ENCODE data around the gene SLC35B1.
A peak's percentile ranks its signal among the peaks of the same experiment; 100 is the strongest.

The SLC35B1 gene, protein sequence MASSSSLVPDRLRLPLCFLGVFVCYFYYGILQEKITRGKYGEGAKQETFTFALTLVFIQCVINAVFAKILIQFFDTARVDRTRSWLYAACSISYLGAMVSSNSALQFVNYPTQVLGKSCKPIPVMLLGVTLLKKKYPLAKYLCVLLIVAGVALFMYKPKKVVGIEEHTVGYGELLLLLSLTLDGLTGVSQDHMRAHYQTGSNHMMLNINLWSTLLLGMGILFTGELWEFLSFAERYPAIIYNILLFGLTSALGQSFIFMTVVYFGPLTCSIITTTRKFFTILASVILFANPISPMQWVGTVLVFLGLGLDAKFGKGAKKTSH

DNA sequence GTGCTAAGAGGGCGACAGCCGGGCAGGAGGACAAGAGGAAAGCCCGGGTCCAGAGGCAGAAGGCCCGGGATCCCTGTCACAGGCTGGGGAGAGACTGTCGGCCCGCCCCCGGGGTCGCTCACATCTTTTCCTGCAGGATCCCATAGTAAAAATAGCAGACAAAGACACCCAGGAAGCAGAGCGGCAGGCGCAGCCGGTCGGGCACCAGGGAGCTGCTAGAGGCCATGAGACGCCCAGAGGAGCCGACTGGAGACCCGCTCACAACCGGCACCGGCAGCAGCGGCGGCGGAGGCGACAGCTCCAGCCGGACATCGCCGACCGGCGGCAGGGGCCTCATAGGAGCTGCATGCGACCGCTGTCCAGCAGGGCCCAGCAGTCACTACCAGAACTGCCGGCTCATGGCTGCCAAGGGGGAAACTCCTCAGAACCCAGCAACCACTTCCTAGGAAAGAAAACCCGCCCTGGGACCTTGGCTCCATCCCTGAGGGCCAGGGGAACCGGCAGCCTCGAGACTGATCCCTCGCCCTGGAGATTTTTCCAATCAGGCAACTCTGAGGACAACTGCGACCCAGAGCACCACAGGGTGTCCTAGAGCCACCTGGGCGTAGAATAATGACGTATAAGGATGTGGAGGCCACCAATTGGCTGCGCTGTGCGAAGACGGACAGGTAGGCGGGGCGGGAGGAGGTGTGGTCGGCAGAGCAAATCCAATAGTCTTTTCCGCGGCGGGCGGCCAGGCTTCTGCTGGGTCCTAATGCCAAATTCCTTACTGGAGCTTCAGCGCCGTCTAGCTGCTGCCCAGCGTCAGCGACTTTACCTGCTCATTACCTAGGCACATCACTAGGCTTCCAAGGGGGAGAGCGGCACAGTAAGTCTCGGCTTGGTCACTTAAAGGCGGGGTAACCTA lies at the start of gene SLC35B1:
TSS of gene SLC35B1 (minus strand) at position 357 of the 907 bp plus-strand sequence. CDS start at position 226, 131 bp downstream.
- H3K9me3 Mint-ChIP-seq: no peaks in the 10 kb centered on the region
- peaks cover 51% of the 10 kb centered on the region for H3K36me3 Mint-ChIP-seq (ENCODE audit: low read depth)
- peaks cover 47% of the 10 kb centered on the region for H3K4me1 Mint-ChIP-seq (ENCODE audit: low read depth)
- H3K27ac Mint-ChIP-seq: peak within 1 kb of the TSS; percentile 98
- no peaks in the 10 kb centered on the region for H3K27me3 Mint-ChIP-seq
- peak within 1 kb of the TSS; percentile 94 for H3K4me3 Mint-ChIP-seq

DNA sequence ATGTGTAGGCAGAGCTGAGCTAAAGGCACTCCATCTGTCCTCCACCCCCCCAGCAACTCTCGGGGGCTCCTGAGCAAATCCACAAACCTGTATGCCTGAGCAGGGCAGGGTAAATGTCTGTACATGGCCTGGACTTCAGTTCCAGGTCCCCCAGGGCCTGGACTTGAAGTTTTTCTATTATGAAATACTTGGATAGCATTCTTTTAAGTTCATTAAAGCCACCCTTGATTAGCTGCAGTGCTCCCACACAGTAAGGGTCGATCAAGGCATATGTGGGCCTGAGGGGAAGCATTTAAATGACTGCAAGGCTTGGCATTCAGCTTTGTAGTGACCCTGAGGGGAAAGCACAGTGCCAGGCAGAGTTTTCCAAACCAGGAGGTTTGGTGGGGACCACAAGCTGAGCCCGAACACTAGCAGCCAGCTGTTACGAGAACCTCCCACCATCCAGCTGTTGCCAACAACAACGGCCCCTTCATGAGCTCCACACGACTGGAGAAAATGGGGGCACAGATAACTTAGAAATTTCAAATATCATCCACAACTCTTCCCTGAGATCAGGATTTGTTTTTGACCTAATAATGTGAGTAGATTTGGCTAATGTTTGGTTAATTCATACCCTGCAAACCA lies 49.5 kb upstream of the SLC35B1 start:
- Mint-ChIP-seq H3K4me3 (no peak overlapping the region), H3K27ac (peak overlapping the region; percentile 45), H3K9me3 (no peaks in the 10 kb centered on the region), H3K4me1 (ENCODE audit: low read depth) (peaks cover 93% of the 10 kb centered on the region), H3K36me3 (ENCODE audit: low read depth) (peaks cover 21% of the 10 kb centered on the region), H3K27me3 (no peaks in the 10 kb centered on the region)

DNA sequence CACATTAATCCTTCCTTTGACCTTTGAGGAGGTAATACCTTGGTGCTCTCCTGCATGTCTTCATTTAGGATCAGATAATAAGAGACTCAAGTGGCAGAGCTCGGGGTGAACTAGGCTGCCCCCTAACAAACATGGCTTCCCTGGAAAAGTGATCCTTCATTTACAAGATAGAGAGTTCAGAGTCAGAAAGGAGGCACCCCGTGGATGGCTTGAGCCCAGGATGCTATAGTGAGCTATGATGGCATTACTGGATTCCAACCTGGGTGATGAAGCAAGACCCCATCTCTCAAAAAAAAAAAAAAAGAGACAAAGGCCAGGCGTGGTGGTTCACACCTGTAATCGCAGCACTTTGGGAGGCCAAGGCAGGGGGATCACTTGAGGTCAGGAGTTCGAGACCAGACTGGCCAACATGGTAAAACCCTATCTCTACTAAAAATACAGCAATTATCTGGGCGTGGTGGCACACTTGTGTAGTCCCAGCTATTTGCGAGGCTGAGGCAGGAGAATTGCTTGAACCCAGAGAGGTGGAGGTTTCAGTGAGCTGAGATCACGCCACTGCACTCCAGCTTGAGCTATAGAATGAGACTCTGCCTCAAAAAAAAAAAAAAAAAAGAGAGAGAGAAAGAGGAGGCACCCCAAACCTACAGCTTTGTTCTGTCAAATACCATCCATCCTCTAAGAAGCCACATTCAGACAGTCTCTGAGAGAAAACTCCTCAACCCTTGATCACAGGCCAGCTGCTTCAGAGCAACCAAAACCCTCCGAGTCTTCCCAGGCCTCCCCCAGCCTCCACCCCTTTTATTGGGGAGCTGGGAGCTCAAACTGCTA lies 48.8 kb upstream of the SLC35B1 start:
- peaks cover 90% of the 10 kb centered on the region for H3K4me1 Mint-ChIP-seq (ENCODE audit: low read depth)

DNA sequence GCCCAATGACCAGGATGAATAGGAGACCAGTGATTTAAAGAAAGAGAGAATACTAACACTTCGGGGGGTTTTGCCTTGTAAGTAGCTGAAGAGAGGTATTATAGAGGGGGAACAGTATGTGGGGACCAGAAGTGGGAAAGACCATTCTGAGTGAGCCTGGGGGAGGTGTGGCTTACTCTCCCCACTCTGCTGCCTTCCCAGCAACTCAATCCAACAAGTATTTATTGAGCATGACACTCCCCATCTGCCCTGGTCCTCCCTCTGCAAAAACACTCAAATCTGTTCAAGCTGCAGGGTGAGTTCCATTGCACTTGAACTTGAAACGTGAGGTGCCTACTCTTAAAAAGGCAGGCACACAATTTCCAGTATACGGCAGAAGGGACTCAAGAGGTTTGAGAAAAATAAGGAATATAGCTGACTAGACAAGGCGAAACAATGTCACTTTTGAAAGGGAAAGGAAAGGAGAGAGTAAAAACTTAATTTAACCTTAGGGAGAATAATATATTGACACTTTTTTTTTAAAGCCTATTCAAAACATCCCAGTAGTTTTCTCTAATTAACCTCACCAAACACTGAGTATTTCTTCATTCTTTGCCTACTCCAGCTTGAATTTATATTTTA lies 48.0 kb upstream of the SLC35B1 start:
- Mint-ChIP-seq H3K27ac (peak overlapping the region; percentile 70), H3K36me3 (ENCODE audit: low read depth) (peaks cover 21% of the 10 kb centered on the region), H3K9me3 (no peaks in the 10 kb centered on the region), H3K4me1 (ENCODE audit: low read depth) (peaks cover 82% of the 10 kb centered on the region), H3K4me3 (no peak overlapping the region), H3K27me3 (no peaks in the 10 kb centered on the region)

More for the DNA sequence above, 48.8 kb upstream of the SLC35B1 start:
- Mint-ChIP-seq H3K27ac (peak overlapping the region; percentile 70), H3K4me3 (no peak overlapping the region), H3K9me3 (no peaks in the 10 kb centered on the region), H3K36me3 (ENCODE audit: low read depth) (peaks cover 21% of the 10 kb centered on the region), H3K27me3 (no peaks in the 10 kb centered on the region)

DNA sequence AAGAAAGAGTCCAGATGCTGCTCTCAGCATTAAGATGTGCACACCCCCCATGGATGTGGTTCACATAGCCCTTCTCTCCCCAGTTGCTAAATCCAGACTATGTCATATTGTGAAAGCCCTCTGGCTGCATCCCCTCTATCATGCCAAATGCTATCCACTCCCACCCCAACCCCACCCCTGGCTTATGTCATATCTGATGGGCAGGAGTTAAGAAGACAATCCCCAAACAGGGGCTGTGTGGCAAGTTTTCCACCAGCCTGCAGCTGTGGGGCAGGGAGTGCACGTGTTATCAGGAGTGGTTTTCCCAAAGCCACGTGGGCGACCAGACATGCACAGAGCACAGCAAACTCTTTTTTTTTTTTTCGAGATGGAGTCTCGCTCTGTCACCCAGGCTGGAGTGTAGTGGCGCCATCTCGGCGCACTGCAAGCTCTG lies 46.2 kb upstream of the SLC35B1 start:
- no peaks in the 10 kb centered on the region for H3K27me3 Mint-ChIP-seq
- peak overlapping the region; percentile 55 for H3K27ac Mint-ChIP-seq
- H3K36me3 Mint-ChIP-seq (ENCODE audit: low read depth): peaks cover 28% of the 10 kb centered on the region
- H3K4me3 Mint-ChIP-seq: no peak overlapping the region
- H3K9me3 Mint-ChIP-seq: no peaks in the 10 kb centered on the region
- peaks cover 80% of the 10 kb centered on the region for H3K4me1 Mint-ChIP-seq (ENCODE audit: low read depth)

DNA sequence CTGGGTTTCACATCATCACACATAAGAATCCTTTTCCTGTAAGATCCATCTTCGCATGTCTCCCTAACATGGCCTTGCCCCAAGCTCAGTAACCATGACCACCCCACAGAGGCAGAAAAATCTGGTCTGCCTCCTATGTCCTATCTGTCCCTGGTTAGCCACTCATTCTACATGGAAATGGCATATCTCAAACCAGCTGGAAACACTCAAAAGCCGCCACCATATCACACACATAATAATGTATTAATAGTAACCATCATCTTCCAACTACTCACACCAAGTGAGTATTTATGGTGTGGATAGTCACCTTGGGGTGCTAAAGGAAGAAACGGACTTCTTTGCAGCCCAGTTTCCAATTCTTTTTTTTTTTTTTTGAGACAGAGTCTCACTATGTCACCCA lies 44.7 kb upstream of the SLC35B1 start:
- H3K4me3 Mint-ChIP-seq: no peak overlapping the region
- H3K36me3 Mint-ChIP-seq (ENCODE audit: low read depth): peaks cover 25% of the 10 kb centered on the region
- H3K4me1 Mint-ChIP-seq (ENCODE audit: low read depth): peaks cover 85% of the 10 kb centered on the region
- H3K27me3 Mint-ChIP-seq: no peaks in the 10 kb centered on the region
- no peaks in the 10 kb centered on the region for H3K9me3 Mint-ChIP-seq
- peak overlapping the region; percentile 18 for H3K27ac Mint-ChIP-seq

DNA sequence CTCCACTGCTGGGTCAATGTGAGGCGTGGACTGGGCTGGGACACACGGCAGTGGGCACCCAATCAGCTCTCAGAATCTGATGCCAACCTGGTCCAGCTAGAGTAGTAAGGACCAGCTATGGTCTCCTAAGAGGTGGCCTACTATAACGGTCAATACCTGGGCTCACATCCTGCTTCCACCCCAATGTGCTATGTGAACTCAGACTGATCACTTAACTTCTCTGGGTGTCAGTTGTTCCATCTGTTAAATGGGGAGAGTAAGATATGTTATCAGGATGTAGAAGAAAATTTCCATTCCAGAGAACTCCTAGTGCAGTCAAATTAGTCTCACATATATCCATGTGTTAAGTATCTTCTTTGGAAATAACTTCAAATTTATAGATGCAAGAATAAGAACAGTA lies 42.0 kb upstream of the SLC35B1 start:
- peak overlapping the region; percentile 20 for H3K27ac Mint-ChIP-seq
- peaks cover 22% of the 10 kb centered on the region for H3K36me3 Mint-ChIP-seq (ENCODE audit: low read depth)
- peaks cover 87% of the 10 kb centered on the region for H3K4me1 Mint-ChIP-seq (ENCODE audit: low read depth)
- no peaks in the 10 kb centered on the region for H3K9me3 Mint-ChIP-seq
- H3K27me3 Mint-ChIP-seq: no peaks in the 10 kb centered on the region
- H3K4me3 Mint-ChIP-seq: no peak overlapping the region

DNA sequence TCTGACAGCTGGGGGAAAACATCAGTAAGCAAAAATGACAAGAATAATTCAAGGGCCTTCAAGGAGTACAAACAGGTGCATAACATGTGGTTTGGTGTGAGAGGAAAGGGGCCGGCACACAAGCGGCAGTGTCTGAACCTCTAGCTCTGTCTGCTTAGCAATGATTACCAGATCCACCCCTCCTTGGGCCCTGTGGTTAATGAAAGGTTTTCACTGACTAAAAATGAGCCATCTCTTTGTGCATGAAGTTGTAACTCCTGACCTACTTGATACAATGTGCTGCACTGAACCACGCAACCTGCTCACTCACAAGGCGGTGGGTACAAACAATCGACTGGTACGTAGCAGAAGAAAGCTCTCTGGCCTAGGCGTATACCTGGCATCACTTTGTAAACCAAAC lies 41.0 kb upstream of the SLC35B1 start:
- Mint-ChIP-seq H3K9me3 (no peaks in the 10 kb centered on the region), H3K36me3 (ENCODE audit: low read depth) (peaks cover 22% of the 10 kb centered on the region), H3K27me3 (no peaks in the 10 kb centered on the region), H3K27ac (peak overlapping the region; percentile 89), H3K4me3 (peak overlapping the region; percentile 14), H3K4me1 (ENCODE audit: low read depth) (peaks cover 87% of the 10 kb centered on the region)

DNA sequence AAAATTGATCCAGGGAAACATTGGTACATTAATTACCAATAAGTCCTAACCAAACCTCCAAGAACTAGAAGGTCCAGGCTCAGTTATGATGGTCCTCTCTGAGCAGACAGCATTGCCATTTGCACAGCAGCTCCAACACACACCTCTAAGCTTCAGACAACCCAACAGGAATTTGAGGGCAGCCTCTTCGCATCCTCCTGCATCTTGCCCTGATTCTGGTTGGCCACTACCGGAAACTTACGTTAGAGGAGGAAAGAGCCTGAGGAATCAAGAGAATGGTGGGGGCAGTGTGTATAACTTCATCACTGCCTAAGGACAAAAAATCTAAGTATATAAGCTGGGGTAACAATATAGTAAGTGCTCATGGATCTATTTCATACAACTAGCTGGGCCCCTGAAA lies 40.5 kb upstream of the SLC35B1 start:
- peak overlapping the region; percentile 14 for H3K4me3 Mint-ChIP-seq
- peaks cover 21% of the 10 kb centered on the region for H3K36me3 Mint-ChIP-seq (ENCODE audit: low read depth)
- peaks cover 84% of the 10 kb centered on the region for H3K4me1 Mint-ChIP-seq (ENCODE audit: low read depth)
- H3K9me3 Mint-ChIP-seq: no peaks in the 10 kb centered on the region
- no peaks in the 10 kb centered on the region for H3K27me3 Mint-ChIP-seq
- H3K27ac Mint-ChIP-seq: peak overlapping the region; percentile 89

DNA sequence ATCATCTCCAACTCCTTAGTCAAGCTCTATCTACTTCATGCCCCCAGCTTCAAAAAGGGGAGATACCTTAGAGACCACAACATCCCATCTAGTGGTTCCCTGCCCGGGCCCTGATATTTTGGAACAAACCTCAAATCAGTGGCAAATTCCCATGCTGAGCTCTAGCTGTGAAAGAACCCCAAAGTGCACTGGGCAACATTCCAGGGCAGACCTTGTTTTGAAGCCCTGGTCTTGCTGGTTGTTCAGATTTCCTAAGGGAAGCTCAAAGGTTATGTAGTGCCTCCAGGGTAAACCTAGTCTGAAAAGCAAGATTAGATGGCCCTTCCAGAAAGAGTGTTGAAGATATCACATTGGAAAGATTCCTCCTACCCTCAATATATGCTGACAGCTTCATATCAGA lies 39.9 kb upstream of the SLC35B1 start:
- Mint-ChIP-seq H3K4me3 (peak overlapping the region; percentile 65), H3K27me3 (no peaks in the 10 kb centered on the region), H3K27ac (peak overlapping the region; percentile 80), H3K36me3 (ENCODE audit: low read depth) (peaks cover 18% of the 10 kb centered on the region), H3K9me3 (no peaks in the 10 kb centered on the region), H3K4me1 (ENCODE audit: low read depth) (peaks cover 84% of the 10 kb centered on the region)

DNA sequence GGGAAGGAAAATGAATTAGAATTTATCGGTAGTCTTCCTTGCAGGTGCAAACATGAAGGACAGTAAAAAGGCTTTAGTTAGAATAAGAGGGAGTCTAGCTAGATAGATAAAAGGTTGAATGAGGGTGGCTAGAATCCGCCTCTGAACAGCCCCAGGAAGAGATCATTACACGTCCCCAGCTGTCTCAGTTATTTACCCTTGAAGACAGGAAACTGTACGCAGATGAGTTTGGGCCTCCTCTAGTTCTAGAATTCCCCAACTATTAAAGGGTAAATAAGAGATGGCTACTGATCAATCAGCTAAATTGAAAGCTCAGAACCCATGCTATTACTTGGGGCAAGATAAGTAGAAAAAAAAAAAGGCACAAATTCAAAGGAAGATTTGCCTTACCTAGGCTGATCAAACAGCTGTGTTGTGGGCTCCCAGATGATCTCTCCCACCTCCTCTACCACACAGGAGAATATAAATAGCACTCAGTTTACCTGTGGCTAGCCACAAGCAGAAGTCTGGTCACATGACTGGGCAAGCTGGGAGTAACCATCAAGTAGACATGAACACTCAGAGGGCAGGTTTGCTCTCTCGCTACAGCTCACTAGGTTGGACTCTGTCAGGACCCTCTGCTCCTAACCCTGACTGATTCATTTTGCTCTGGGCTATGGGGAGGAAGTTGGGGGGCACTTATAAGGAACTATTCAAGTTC lies 39.2 kb upstream of the SLC35B1 start:
- Mint-ChIP-seq H3K27ac (peak overlapping the region; percentile 80), H3K4me3 (peak overlapping the region; percentile 65), H3K27me3 (no peaks in the 10 kb centered on the region), H3K36me3 (ENCODE audit: low read depth) (peaks cover 18% of the 10 kb centered on the region), H3K9me3 (no peaks in the 10 kb centered on the region), H3K4me1 (ENCODE audit: low read depth) (peaks cover 84% of the 10 kb centered on the region)

DNA sequence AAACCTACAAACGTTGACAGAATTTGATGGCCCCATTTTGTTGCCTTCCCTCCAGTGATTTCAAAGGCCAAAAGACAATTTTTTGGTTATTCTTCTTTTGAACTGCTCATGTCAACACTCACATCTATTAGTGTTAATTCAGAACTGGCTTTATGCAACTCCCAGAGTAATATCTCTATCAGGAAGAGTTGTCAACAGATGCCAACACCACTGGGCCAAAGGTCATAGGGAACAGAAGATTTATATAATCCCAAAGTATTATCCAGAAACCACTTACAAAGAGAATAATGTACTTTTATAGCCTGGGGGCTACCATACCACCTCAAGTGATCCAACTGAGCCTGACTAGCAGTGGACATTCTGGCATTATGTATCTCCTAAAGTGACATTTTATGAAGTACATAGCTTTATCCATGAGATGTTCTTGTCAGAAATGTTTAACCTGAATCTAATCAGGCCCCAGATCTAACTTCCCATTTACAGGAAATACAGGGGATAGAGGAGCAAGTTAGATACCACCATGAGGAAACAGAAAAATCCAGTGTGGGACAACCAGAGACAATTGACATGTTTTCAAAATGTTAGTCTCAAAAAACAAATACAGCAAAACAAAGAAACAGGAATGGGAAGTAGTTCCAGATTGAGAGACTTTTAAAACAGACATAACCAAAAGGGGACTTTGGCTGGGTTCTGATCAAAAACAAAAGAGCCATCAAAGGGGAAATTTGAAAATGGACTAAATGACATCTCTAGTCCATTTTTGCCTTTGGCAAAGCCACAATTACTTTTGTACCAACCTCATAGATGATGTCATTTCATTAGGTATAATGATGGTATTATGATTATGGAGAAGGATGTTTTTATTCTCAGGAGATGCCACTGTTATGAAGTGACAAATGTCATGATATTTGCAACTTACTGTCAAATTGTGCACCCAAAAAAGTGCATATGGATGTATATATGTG lies 37.7 kb upstream of the SLC35B1 start:
- H3K4me1 Mint-ChIP-seq (ENCODE audit: low read depth): peaks cover 97% of the 10 kb centered on the region
- H3K27me3 Mint-ChIP-seq: no peaks in the 10 kb centered on the region
- peak overlapping the region; percentile 88 for H3K27ac Mint-ChIP-seq
- H3K9me3 Mint-ChIP-seq: no peaks in the 10 kb centered on the region
- peaks cover 18% of the 10 kb centered on the region for H3K36me3 Mint-ChIP-seq (ENCODE audit: low read depth)
- H3K4me3 Mint-ChIP-seq: peak overlapping the region; percentile 65
